HCT116 (cell line): Measurements from ENCODE around the gene KIF21B. TPM values are rescaled to one million over a fixed set of nuclear protein-coding genes. Genes with fewer than 3 reads are reported as not detected.

Experiments
- ATAC-seq: fragments of 200-7000 bp; cut with Tn5 transposase; 2 replicates; pipeline ENCODE4 v1.9.1; 2020; ENCODE audit warnings: mild to moderate bottlenecking, moderate library complexity
- BruUV-seq: library from RNA; stranded (reverse); fragments of 400-500 nt; replicated peaks from 2 replicates; lab custom pipeline; 2021; lab: Mats Ljungman, UMichigan
- CTCF ChIA-PET: fragments of 300-600 bp; sonication (Branson Sonifier 250); formaldehyde crosslinking; loops from one replicate; lab custom pipeline; 2021; ENCODE audit warnings: antibody characterized with exemption; lab: Charles Lee
- POLR2A ChIA-PET: fragments of 300-600, 350-600 bp; sonication (Branson Sonifier 250); formaldehyde crosslinking; loops from one replicate; lab custom pipeline; 2021; ENCODE audit warnings: antibody characterized with exemption; lab: Charles Lee
- RAD21 ChIA-PET, 2 experiments: fragments of 300-600 bp; sonication (Branson Sonifier 250); formaldehyde crosslinking; loops; one replicate each; lab custom pipeline; 2023; ENCODE audit warnings: low total read pairs in 2 of 2; ENCODE audit not compliant: uncharacterized antibody in 2 of 2, unreplicated experiment in 2 of 2, low non-redundant PET in 1 of 2; lab: Charles Lee
- DNase-seq: peaks from one replicate; pipeline ENCODE4 v3.0.0-alpha.2; 2010; ENCODE audit warnings: low read depth, low spot score
- H2AFZ ChIP-seq: fragments of 200-600 bp; shearing (Covaris generic), sonication (generic); 2 replicates; pipeline ENCODE4 v1.6.1; 2017; ENCODE audit warnings: low read depth, mixed run types, mixed read lengths, antibody characterized with exemption, low read length; ENCODE audit not compliant: poor library complexity, severe bottlenecking
- H3K27ac ChIP-seq: 2 replicates; pipeline ENCODE4 v1.5.1; 2012; ENCODE audit warnings: low read depth, low read length
- H3K27me3 ChIP-seq: fragments of 200-600 bp; sonication (generic); 2 replicates; pipeline ENCODE4 v1.6.1; 2016; ENCODE audit warnings: mixed run types, low read length, mixed read lengths; ENCODE audit not compliant: insufficient read depth
- H3K36me3 ChIP-seq, 2 experiments: fragments of 200-500 bp in 1 of 2; fragments of 200-600 bp in 1 of 2; sonication (Bioruptor generic) in 1 of 2; sonication (generic) in 1 of 2; 2 replicates each; pipeline versions ENCODE4 v1.5.1 to v1.6.1; 2014 to 2016; ENCODE audit warnings: low read length in 2 of 2, inconsistent platforms in 1 of 2, mixed read lengths in 1 of 2, mixed run types in 1 of 2; ENCODE audit not compliant: insufficient read depth in 2 of 2, control insufficient read depth in 1 of 2
- H3K4me1 ChIP-seq, 2 experiments: fragments of 200-600 bp in 1 of 2; sonication (generic) in 1 of 2; 2 replicates each; pipeline versions ENCODE4 v1.5.1 to v1.6.1; 2012 to 2017; ENCODE audit warnings: low read length in 2 of 2, inconsistent platforms in 1 of 2, mild to moderate bottlenecking in 1 of 2, mixed read lengths in 1 of 2, mixed run types in 1 of 2, moderate library complexity in 1 of 2; ENCODE audit not compliant: insufficient read depth in 2 of 2, control insufficient read depth in 1 of 2
- H3K4me2 ChIP-seq: fragments of 200-600 bp; sonication (generic); 2 replicates; pipeline ENCODE4 v1.6.1; 2017; ENCODE audit warnings: mixed run types, low read length, mixed read lengths
- H3K4me3 ChIP-seq, 2 experiments: fragments of 200-600 bp in 1 of 2; sonication (generic) in 1 of 2; replicated peaks in 1 of 2; 2 replicates each; pipeline ENCODE4 v1.5.1; 2011 to 2016; ENCODE audit warnings: low read length in 2 of 2, control low read depth in 1 of 2, low read depth in 1 of 2, mild to moderate bottlenecking in 1 of 2, mixed read lengths in 1 of 2, mixed run types in 1 of 2
- H3K79me2 ChIP-seq: fragments of 200-600 bp; sonication (generic); 2 replicates; pipeline ENCODE4 v1.6.1; 2017; ENCODE audit warnings: mild to moderate bottlenecking, mixed run types, low read length, moderate library complexity, mixed read lengths; ENCODE audit not compliant: insufficient read depth
- H3K9ac ChIP-seq: fragments of 200-600 bp; sonication (generic); 2 replicates; pipeline ENCODE4 v1.6.1; 2016; ENCODE audit warnings: low read length, mixed read lengths
- H3K9me2 ChIP-seq: fragments of 200-600 bp; sonication (generic), shearing (Covaris generic); 2 replicates; pipeline ENCODE4 v1.6.1; 2017; ENCODE audit warnings: mixed run types, mild to moderate bottlenecking, moderate library complexity; ENCODE audit not compliant: insufficient read depth
- H3K9me3 ChIP-seq, 2 experiments: fragments of 200-500 bp in 1 of 2; fragments of 200-600 bp in 1 of 2; sonication (Bioruptor generic) in 1 of 2; sonication (generic) in 1 of 2; 2 replicates each; pipeline ENCODE4 v1.6.1; 2014 to 2017; ENCODE audit warnings: low read length in 2 of 2, mixed read lengths in 2 of 2, inconsistent platforms in 1 of 2, low read depth in 1 of 2, mild to moderate bottlenecking in 1 of 2, mixed run types in 1 of 2, moderate library complexity in 1 of 2; ENCODE audit not compliant: control insufficient read depth in 1 of 2, insufficient read depth in 1 of 2
- H4K20me1 ChIP-seq: fragments of 200-600 bp; sonication (generic), shearing (Covaris generic); 2 replicates; pipeline ENCODE4 v1.6.1; 2017; ENCODE audit warnings: mixed run types, mild to moderate bottlenecking, moderate library complexity; ENCODE audit not compliant: insufficient read depth
- CEBPB ChIP-seq: IDR thresholded peaks from 2 replicates; pipeline ENCODE4 v1.6.1; 2012; ENCODE audit warnings: low read depth
- ELF1 ChIP-seq: IDR thresholded peaks from 2 replicates; pipeline ENCODE4 v1.6.1; 2012; ENCODE audit warnings: low read depth, borderline replicate concordance
- EZH2 ChIP-seq: fragments of 200-600 bp; sonication (generic); IDR thresholded peaks from 2 replicates; pipeline ENCODE4 v1.6.1; 2017; ENCODE audit warnings: antibody characterized with exemption, mixed run types
- EZH2phosphoT487 ChIP-seq: fragments of 200-600 bp; IDR thresholded peaks from 2 replicates; pipeline ENCODE4 v1.6.1; 2018; ENCODE audit warnings: antibody characterized with exemption, borderline replicate concordance
- FOSL1 ChIP-seq: IDR thresholded peaks from 2 replicates; pipeline ENCODE4 v1.6.1; 2012; ENCODE audit warnings: low read depth
- JUND ChIP-seq: IDR thresholded peaks from 2 replicates; pipeline ENCODE4 v1.6.1; 2012
- RAD21 ChIP-seq: IDR thresholded peaks from 2 replicates; pipeline ENCODE4 v1.6.1; 2012; ENCODE audit warnings: low read depth, mild to moderate bottlenecking
- SRF ChIP-seq: IDR thresholded peaks from 2 replicates; pipeline ENCODE4 v1.6.1; 2012; ENCODE audit warnings: low read depth
- TCF7L2 ChIP-seq: IDR thresholded peaks from 2 replicates; pipeline ENCODE4 v1.7.0; 2011; ENCODE audit warnings: borderline replicate concordance, inconsistent platforms; ENCODE audit not compliant: insufficient read depth, insufficient read length; ENCODE audit errors: extremely low read depth
- ZFX ChIP-seq: fragments of 450-650 bp; IDR thresholded peaks from 2 replicates; pipeline ENCODE4 v1.6.1; 2017
- ZNF274 ChIP-seq: fragments of 200-500 bp; sonication (Bioruptor generic); IDR thresholded peaks from 2 replicates; pipeline ENCODE4 v1.6.1; 2014; ENCODE audit warnings: mild to moderate bottlenecking, low read depth, low read length, inconsistent platforms
- intact Hi-C: fragments of 100-400 bp; cut with micrococcal nuclease; formaldehyde crosslinking; loops from 2 replicates; pipeline ENCODE4 v1.10.0; 2022
- total RNA-seq: library from RNA; stranded (reverse); gene quantifications from one replicate; pipeline ENCODE4 v1.2.1, GENCODE V29; 2021; ENCODE audit not compliant: unreplicated experiment
- TF ChIP-seq, protein P1 (sequence below): IDR thresholded peaks from 2 replicates; pipeline ENCODE4 v1.6.1; 2012

Gene KIF21B
- total RNA-seq, 1 experiment from 2014 or later = 6.1 TPM

- no peaks in the 10 kb centered on the region for H4K20me1 ChIP-seq
These were observed 15.9 kb upstream of the KIF21B start for GRCh38 chr1:201039418-201039817.

GRCh38 chr1:201038186-201038876, 14.8 kb upstream of the KIF21B start:
- no peak overlapping the region for H3K4me2 ChIP-seq
- no peaks in the 10 kb centered on the region for H3K9me3 ChIP-seq
- H2AFZ ChIP-seq = no peak overlapping the region
- BruUV-seq = no TSS peak
- intact Hi-C loops = no loop called here
- no peak overlapping the region for H3K9ac ChIP-seq
- H3K4me1 ChIP-seq = peaks cover 0 to 3% of the 10 kb centered on the region in 2 experiments; a peak in 1 of 4 replicates
- H3K27me3 ChIP-seq = peaks cover 7% of the 10 kb centered on the region; the same call in 1 of the 2 replicates
- ChIA-PET RAD21 (no interaction called here), POLR2A (no interaction called here), CTCF (no interaction called here)
- H3K36me3 ChIP-seq = no peaks in the 10 kb centered on the region
- ATAC-seq (no peak), DNase-seq (no peak)
- H3K4me3 ChIP-seq = no peak overlapping the region
- H3K9me2 ChIP-seq = no peaks in the 10 kb centered on the region
- H3K79me2 ChIP-seq = no peaks in the 10 kb centered on the region
- H4K20me1 ChIP-seq = no peaks in the 10 kb centered on the region
- no peak overlapping the region for H3K27ac ChIP-seq
- TF ChIP-seq CEBPB (no peak), EZH2 (no peak), EZH2phosphoT487 (no peak)

More at GRCh38 chr1:201039418-201039817, 15.9 kb upstream of the KIF21B start:
- intact Hi-C loops = no loop called here
- ChIA-PET CTCF (interaction anchor here (1.0 to 4.1 kb wide), 3 partner anchors 14 to 67 kb away, joined by 6 to 44 read pairs (median 7); no protein-coding TSS in a partner anchor), RAD21 (no interaction called here)
- Histone ChIP-seq H3K4me2 (no peak overlapping the region), H3K9me3 (no peaks in the 10 kb centered on the region), H3K79me2 (no peaks in the 10 kb centered on the region), H3K9me2 (no peaks in the 10 kb centered on the region), H2AFZ (no peak overlapping the region), H3K4me3 (no peak overlapping the region), H3K9ac (no peak overlapping the region)
- DNase-seq = no peak
- no peak for ATAC-seq
- no peak for TF ChIP-seq EZH2
- TF ChIP-seq, protein P1, sequence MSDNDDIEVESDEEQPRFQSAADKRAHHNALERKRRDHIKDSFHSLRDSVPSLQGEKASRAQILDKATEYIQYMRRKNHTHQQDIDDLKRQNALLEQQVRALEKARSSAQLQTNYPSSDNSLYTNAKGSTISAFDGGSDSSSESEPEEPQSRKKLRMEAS = no peak
- TF ChIP-seq ELF1 = no peak
- TF ChIP-seq RAD21 = no peak
- TF ChIP-seq FOSL1 = no peak
- no peak for TF ChIP-seq SRF
- TF ChIP-seq ZNF274 = no peak
- no peak for TF ChIP-seq TCF7L2
- no peak for TF ChIP-seq JUND
- no peak for TF ChIP-seq ZFX
- TF ChIP-seq, all 23 proteins: peak for 0
- POLR2A ChIA-PET = interaction anchor here (0.6 kb wide), 1 partner anchor 1885 kb away, joined by 3 read pairs; no protein-coding TSS in a partner anchor
- BruUV-seq = no TSS peak
- Histone ChIP-seq H3K36me3 (no peaks in the 10 kb centered on the region), H3K27me3 (peaks cover 7% of the 10 kb centered on the region; the same call in 1 of the 2 replicates), H3K27ac (no peak overlapping the region), H3K4me1 (peaks cover 0 to 3% of the 10 kb centered on the region in 2 experiments; a peak in 1 of 4 replicates)
